Mesenchymal stem cell (in vitro differentiated cells and primary cell): ENCODE measurements around the gene SCGB3A1.

Experiments
- DNase-seq: peaks from one replicate; pipeline ENCODE4 v3.0.0-alpha.2; 2013
- H2AFZ ChIP-seq: one replicate; pipeline ENCODE4 v1.6.1; 2013; ENCODE audit warnings: low read depth, mild to moderate bottlenecking, control low read depth, inconsistent platforms, low read length, moderate library complexity
- H2AK5ac ChIP-seq: 2 replicates; pipeline ENCODE4 v1.6.1; 2013; ENCODE audit warnings: low read length, moderate library complexity, mild to moderate bottlenecking, inconsistent platforms; ENCODE audit not compliant: severe bottlenecking
- H2BK120ac ChIP-seq: one replicate; pipeline ENCODE4 v1.6.1; 2013; ENCODE audit warnings: low read depth, mild to moderate bottlenecking, inconsistent platforms, low read length, moderate library complexity
- H2BK12ac ChIP-seq, 2 experiments: one replicate each; pipeline ENCODE4 v1.6.1; 2013; ENCODE audit warnings: inconsistent platforms in 2 of 2, low read length in 2 of 2, mild to moderate bottlenecking in 2 of 2, moderate library complexity in 2 of 2, control low read depth in 1 of 2
- H2BK15ac ChIP-seq: one replicate; pipeline ENCODE4 v1.6.1; 2013; ENCODE audit warnings: mild to moderate bottlenecking, low read depth, inconsistent platforms; ENCODE audit not compliant: poor library complexity, severe bottlenecking
- H2BK5ac ChIP-seq: 2 replicates; pipeline ENCODE4 v1.6.1; 2013; ENCODE audit warnings: low read depth, mild to moderate bottlenecking, low read length, control low read depth, inconsistent platforms; ENCODE audit not compliant: poor library complexity, severe bottlenecking
- H3K14ac ChIP-seq, 2 experiments: one replicate each; pipeline ENCODE4 v1.6.1; 2013; ENCODE audit warnings: inconsistent platforms in 2 of 2, low read length in 2 of 2, control low read depth in 1 of 2, mild to moderate bottlenecking in 1 of 2, moderate library complexity in 1 of 2
- H3K18ac ChIP-seq, 2 experiments: one replicate each; pipeline ENCODE4 v1.6.1; 2013; ENCODE audit warnings: inconsistent platforms in 2 of 2, low read length in 2 of 2, control low read depth in 1 of 2, low read depth in 1 of 2, mild to moderate bottlenecking in 1 of 2
- H3K23ac ChIP-seq, 2 experiments: one replicate each; pipeline ENCODE4 v1.6.1; 2013; ENCODE audit warnings: inconsistent platforms in 2 of 2, low read length in 2 of 2, mild to moderate bottlenecking in 2 of 2, moderate library complexity in 2 of 2, control low read depth in 1 of 2
- H3K27ac ChIP-seq: 2 replicates; pipeline ENCODE4 v1.5.1; 2013; ENCODE audit warnings: mild to moderate bottlenecking, moderate library complexity, low read length, control low read depth, inconsistent platforms; ENCODE audit not compliant: poor library complexity, severe bottlenecking
- H3K27me3 ChIP-seq, 2 experiments: 2 replicates each; pipeline versions ENCODE4 v1.6.1 to v1.7.0; 2013; ENCODE audit warnings: low read length in 2 of 2, mild to moderate bottlenecking in 2 of 2, moderate library complexity in 2 of 2, control low read depth in 1 of 2, inconsistent platforms in 1 of 2; ENCODE audit not compliant: control insufficient read depth in 1 of 2, insufficient read depth in 1 of 2
- H3K36me3 ChIP-seq, 2 experiments: 2 replicates each; pipeline versions ENCODE4 v1.6.1 to v1.7.0; 2013; ENCODE audit warnings: low read length in 2 of 2, control low read depth in 1 of 2, inconsistent platforms in 1 of 2, low read depth in 1 of 2, mild to moderate bottlenecking in 1 of 2; ENCODE audit not compliant: insufficient read depth in 2 of 2, control insufficient read depth in 1 of 2
- H3K4ac ChIP-seq, 2 experiments: one replicate each; pipeline ENCODE4 v1.6.1; 2013; ENCODE audit warnings: inconsistent platforms in 2 of 2, low read length in 2 of 2, mild to moderate bottlenecking in 2 of 2, moderate library complexity in 2 of 2, control low read depth in 1 of 2, low read depth in 1 of 2
- H3K4me1 ChIP-seq: 2 replicates; pipeline ENCODE4 v1.6.1; 2013; ENCODE audit warnings: low read depth, low read length, control low read depth; ENCODE audit not compliant: control insufficient read depth, insufficient read depth
- H3K4me2 ChIP-seq: 2 replicates; pipeline ENCODE4 v1.6.1; 2013; ENCODE audit warnings: low read length, mild to moderate bottlenecking, inconsistent platforms; ENCODE audit not compliant: poor library complexity, severe bottlenecking
- H3K4me3 ChIP-seq, 2 experiments: 2 replicates each; pipeline versions ENCODE4 v1.5.1 to v1.7.0; 2013; ENCODE audit warnings: low read length in 2 of 2, mild to moderate bottlenecking in 2 of 2, control low read depth in 1 of 2, low read depth in 1 of 2; ENCODE audit not compliant: insufficient read depth in 1 of 2
- H3K79me1 ChIP-seq: replicated peaks from 2 replicates; pipeline ENCODE4 v1.6.1; 2013; ENCODE audit warnings: mild to moderate bottlenecking, control low read depth, low read length, inconsistent platforms; ENCODE audit not compliant: poor library complexity, severe bottlenecking
- H3K9ac ChIP-seq: 2 replicates; pipeline ENCODE4 v1.7.0; 2013; ENCODE audit warnings: mild to moderate bottlenecking, low read length, moderate library complexity
- H3K9me3 ChIP-seq: 2 replicates; pipeline ENCODE4 v1.7.0; 2013; ENCODE audit warnings: mild to moderate bottlenecking, low read length; ENCODE audit not compliant: control insufficient read depth
- H4K8ac ChIP-seq: one replicate; pipeline ENCODE4 v1.6.1; 2013; ENCODE audit warnings: inconsistent platforms, mild to moderate bottlenecking, low read length, moderate library complexity
- H4K91ac ChIP-seq: one replicate; pipeline ENCODE4 v1.6.1; 2013; ENCODE audit warnings: mild to moderate bottlenecking, low read length, inconsistent platforms
- WGBS: methylation state at CpG from one replicate; pipeline ENCODE4 v1.1.7; 2013; ENCODE audit warnings: mixed read lengths; 5-methylcytosine and 5-hydroxymethylcytosine counted together

The SCGB3A1 gene

DNA sequence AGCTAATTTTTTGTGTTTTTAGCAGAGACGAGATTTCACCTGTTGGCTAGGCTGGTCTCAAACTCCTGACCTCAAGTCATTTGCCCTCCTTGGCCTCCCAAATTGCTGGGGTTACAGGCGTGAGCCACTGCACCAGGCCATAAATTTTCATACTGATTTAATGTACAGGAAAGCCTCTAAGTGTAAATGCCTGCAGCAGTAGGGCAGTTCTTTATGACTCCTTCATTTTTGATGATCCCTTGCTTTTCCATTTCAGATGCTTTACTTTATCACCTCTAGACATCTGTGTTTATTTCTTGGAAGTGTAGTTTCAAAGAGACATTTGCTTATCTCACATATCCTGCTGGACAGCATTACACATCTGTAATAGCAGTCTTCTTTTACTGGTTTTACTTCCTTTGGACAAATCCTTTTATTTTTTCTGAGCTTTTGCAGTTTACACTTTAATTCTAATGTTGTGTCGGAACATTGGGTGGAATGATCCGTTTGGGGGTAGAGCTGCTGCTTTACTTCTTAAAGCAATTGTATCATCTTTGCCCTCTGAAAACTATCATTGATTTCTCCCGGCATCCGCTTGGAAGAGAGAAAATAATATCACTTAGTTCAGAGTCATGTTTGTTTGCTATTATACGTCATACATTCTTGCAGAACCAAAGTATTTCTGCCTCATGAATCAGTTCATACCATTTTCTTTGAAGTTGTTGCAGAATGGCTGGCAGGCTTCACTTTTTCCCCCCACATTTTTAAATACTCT lies 36.0 kb downstream of the SCGB3A1 start:
- Histone ChIP-seq H3K18ac (no peak overlapping the region), H2BK120ac (no peak overlapping the region), H3K23ac (no peak overlapping the region), H2BK12ac (no peak overlapping the region), H2AFZ (no peak overlapping the region), H3K36me3 (peaks cover 18 to 51% of the 10 kb centered on the region in 2 experiments), H3K4me2 (no peak overlapping the region), H4K91ac (no peak overlapping the region), H3K9me3 (no peaks in the 10 kb centered on the region), H3K14ac (no peak overlapping the region), H3K4me3 (no peak overlapping the region), H2BK5ac (no peak overlapping the region), H4K8ac (no peak overlapping the region), H2AK5ac (no peak overlapping the region), H3K27me3 (no peaks in the 10 kb centered on the region), H3K4me1 (no peaks in the 10 kb centered on the region), H2BK15ac (no peak overlapping the region), H3K27ac (no peak overlapping the region), H3K4ac (no peak overlapping the region), H3K79me1 (peaks cover 27% of the 10 kb centered on the region), H3K9ac (no peak overlapping the region)
- DNase-seq, result peak; percentile 12
- 94% methylated on average over 5 of the region's 7 CpGs for WGBS

DNA sequence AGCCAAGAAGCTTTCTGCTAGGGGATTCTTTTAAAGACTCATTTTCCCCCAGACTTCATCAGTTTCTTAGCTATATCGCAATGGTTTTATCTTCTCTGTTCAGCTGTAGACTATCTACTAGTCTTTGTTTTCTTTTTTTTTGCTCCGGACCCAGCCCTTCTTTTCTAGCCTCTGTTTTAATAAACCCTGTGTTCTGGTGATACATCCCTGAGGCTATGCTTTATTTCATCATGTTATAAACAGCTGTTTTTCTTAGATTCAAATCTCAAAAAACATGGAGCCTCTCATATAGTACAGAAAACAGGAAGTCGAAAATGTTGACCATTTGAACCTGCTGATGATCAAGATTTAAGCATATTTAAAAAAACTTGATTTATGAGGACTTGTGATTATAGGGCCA lies 37.8 kb downstream of the SCGB3A1 start:
- no peak overlapping the region for H2BK120ac ChIP-seq
- H3K4me2 ChIP-seq, result no peak overlapping the region
- no peak overlapping the region for H2AK5ac ChIP-seq
- H2BK15ac ChIP-seq, result no peak overlapping the region
- no peak overlapping the region for H2AFZ ChIP-seq
- peaks cover 21 to 58% of the 10 kb centered on the region in 2 experiments for H3K36me3 ChIP-seq
- no peak for DNase-seq
- no peak overlapping the region for H2BK12ac ChIP-seq
- no peaks in the 10 kb centered on the region for H3K9me3 ChIP-seq
- no peak overlapping the region for H3K9ac ChIP-seq
- no peak overlapping the region for H2BK5ac ChIP-seq
- 75% methylated on average over 1 of the region's 3 CpGs for WGBS
- no peak overlapping the region for H3K4ac ChIP-seq
- no peak overlapping the region for H3K4me3 ChIP-seq
- H3K23ac ChIP-seq, result no peak overlapping the region
- no peaks in the 10 kb centered on the region for H3K4me1 ChIP-seq
- no peak overlapping the region for H3K18ac ChIP-seq
- H3K14ac ChIP-seq, result no peak overlapping the region
- no peak overlapping the region for H3K27ac ChIP-seq
- H3K27me3 ChIP-seq, result no peaks in the 10 kb centered on the region
- no peak overlapping the region for H4K91ac ChIP-seq
- H3K79me1 ChIP-seq, result peaks cover 28% of the 10 kb centered on the region
- no peak overlapping the region for H4K8ac ChIP-seq

DNA sequence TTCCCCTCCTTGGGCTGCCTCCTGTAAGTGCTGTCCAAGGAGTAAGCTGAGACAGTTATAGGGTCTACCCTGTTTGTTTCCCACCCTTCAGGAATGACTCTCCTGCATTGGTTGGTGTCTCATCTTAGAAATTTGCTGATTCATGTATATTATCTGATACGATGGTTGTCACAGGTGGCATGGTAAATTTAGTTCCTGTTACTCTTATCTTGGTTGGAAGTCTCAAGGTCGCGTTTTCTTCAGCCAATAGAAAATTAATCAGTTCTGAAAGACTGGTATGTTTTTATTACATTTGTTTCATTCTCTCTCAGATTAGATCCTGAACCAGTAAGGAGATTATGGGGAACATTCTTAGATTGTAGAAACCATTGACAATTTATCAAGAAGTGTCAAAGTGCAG lies 42.7 kb downstream of the SCGB3A1 start:
- H3K79me1 ChIP-seq, result peaks cover 22% of the 10 kb centered on the region
- H2BK5ac ChIP-seq, result no peak overlapping the region
- no peak overlapping the region for H4K91ac ChIP-seq
- no peak overlapping the region for H2BK120ac ChIP-seq
- no peaks in the 10 kb centered on the region for H3K4me1 ChIP-seq
- H3K4ac ChIP-seq, result no peak overlapping the region
- no peak overlapping the region for H2BK15ac ChIP-seq
- H3K27me3 ChIP-seq, result no peaks in the 10 kb centered on the region
- 92% methylated on average over 1 of the region's 3 CpGs for WGBS
- H3K36me3 ChIP-seq, result peaks cover 11 to 39% of the 10 kb centered on the region in 2 experiments
- no peak for DNase-seq
- H3K18ac ChIP-seq, result no peak overlapping the region
- no peak overlapping the region for H2AK5ac ChIP-seq
- H3K4me3 ChIP-seq, result no peak overlapping the region
- no peak overlapping the region for H3K9ac ChIP-seq
- H4K8ac ChIP-seq, result no peak overlapping the region
- H3K27ac ChIP-seq, result no peak overlapping the region
- no peaks in the 10 kb centered on the region for H3K9me3 ChIP-seq
- H3K4me2 ChIP-seq, result no peak overlapping the region
- H2BK12ac ChIP-seq, result no peak overlapping the region
- H3K23ac ChIP-seq, result no peak overlapping the region
- H3K14ac ChIP-seq, result no peak overlapping the region
- no peak overlapping the region for H2AFZ ChIP-seq

DNA sequence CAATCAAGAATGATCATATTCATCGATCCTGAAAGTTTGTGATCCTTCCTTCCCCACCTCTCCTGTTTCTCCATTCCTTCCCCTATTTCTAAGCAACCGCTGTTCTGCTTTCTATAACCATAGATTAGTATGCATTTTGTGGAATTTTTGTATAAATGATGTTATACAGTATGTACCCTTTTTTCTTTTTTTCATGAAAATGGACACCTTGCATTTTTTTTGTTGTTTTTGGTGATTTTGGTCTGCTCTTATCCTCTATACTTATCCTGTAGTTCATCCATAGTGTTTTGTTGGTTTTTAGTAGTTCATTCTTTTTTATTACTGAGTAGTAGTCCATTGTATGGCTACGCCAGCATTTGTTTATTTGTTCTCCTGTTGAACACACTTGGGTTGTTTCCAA lies 46.1 kb downstream of the SCGB3A1 start:
- Histone ChIP-seq H4K91ac (no peak overlapping the region), H2BK120ac (no peak overlapping the region), H3K9ac (no peak overlapping the region), H3K27me3 (no peaks in the 10 kb centered on the region), H3K4me3 (no peak overlapping the region), H2AFZ (no peak overlapping the region), H3K4me2 (no peak overlapping the region), H3K36me3 (peaks cover 11 to 31% of the 10 kb centered on the region in 2 experiments), H3K4me1 (no peaks in the 10 kb centered on the region), H2BK15ac (no peak overlapping the region), H2BK12ac (no peak overlapping the region), H3K18ac (no peak overlapping the region), H3K79me1 (peaks cover 15% of the 10 kb centered on the region), H3K23ac (no peak overlapping the region), H2BK5ac (no peak overlapping the region), H3K4ac (no peak overlapping the region), H4K8ac (no peak overlapping the region), H3K27ac (no peak overlapping the region), H3K14ac (no peak overlapping the region), H2AK5ac (no peak overlapping the region), H3K9me3 (no peaks in the 10 kb centered on the region)
- no peak for DNase-seq
- 86% methylated on average over 1 of the region's 3 CpGs for WGBS
